K562 (cell line): Measurements from ENCODE around the gene PLEKHA6. TPM values are rescaled to one million over a fixed set of nuclear protein-coding genes. Genes with fewer than 3 reads are reported as not detected.

Experiments used
- ATAC-seq: fragments of 200-7000 bp; cut with Tn5 transposase; 3 replicates; pipeline ENCODE4 v1.9.1; 2020; ENCODE audit warnings: moderate library complexity
- BruUV-seq: library from RNA; stranded (reverse); fragments of 400-500 nt; replicated peaks from 2 replicates; lab custom pipeline; 2021; lab: Mats Ljungman, UMichigan
- CTCF ChIA-PET: fragments of 300-600 bp; formaldehyde crosslinking; extraction: SDS; loops from one replicate; lab custom pipeline; 2021; ENCODE audit warnings: low intra/inter-chr PET ratio; lab: Yijun Ruan, JAX
- POLR2A ChIA-PET: fragments of 300-600, 350-650 bp; sonication (Branson Sonifier 250); formaldehyde crosslinking; extraction: SDS; loops from one replicate; lab custom pipeline; 2021; ENCODE audit warnings: antibody characterized with exemption, inconsistent platforms; lab: Yijun Ruan, JAX
- DNase-seq, 4 experiments: peaks; one replicate each; pipeline versions ENCODE4 v3.0.0 to v3.0.0-alpha.2; 2011 to 2018; ENCODE audit warnings: low spot score in 3 of 4, mixed read lengths in 3 of 4; ENCODE audit errors: extremely low read depth in 1 of 4
- FAIRE-seq: peaks from 2 replicates; lab custom pipeline; 2011; peaks lifted over from hg19 to GRCh38; lab: Jason Lieb, UNC
- H2AFZ ChIP-seq: 2 replicates; pipeline ENCODE4 v1.6.0; 2011; ENCODE audit warnings: low read depth, low read length, control low read depth, inconsistent platforms
- H3K27ac ChIP-seq: fragments of 200-600 bp; 3 replicates; pipeline ENCODE4 v1.8.0; 2011; ENCODE audit warnings: low read depth, mild to moderate bottlenecking, control low read depth, inconsistent platforms, low read length, moderate library complexity, mixed read lengths; ENCODE audit errors: extremely low read depth
- H3K27me3 ChIP-seq, 2 experiments: fragments of 300-600 bp in 1 of 2; 2 replicates in 1 of 2; 3 replicates in 1 of 2; pipeline versions ENCODE4 v1.6.0 to v1.8.0; 2011; ENCODE audit warnings: inconsistent platforms in 2 of 2, low read length in 2 of 2, mild to moderate bottlenecking in 1 of 2, mixed read lengths in 1 of 2, moderate library complexity in 1 of 2; ENCODE audit not compliant: control insufficient read depth in 2 of 2, insufficient read depth in 2 of 2
- H3K36me3 ChIP-seq: fragments of 300-600 bp; 3 replicates; pipeline ENCODE4 v1.8.0; 2011; ENCODE audit warnings: mild to moderate bottlenecking, low read length, inconsistent platforms; ENCODE audit not compliant: control insufficient read depth, insufficient read depth
- H3K4me1 ChIP-seq, 2 experiments: fragments of 200-600 bp in 1 of 2; replicated peaks in 1 of 2; 2 replicates in 1 of 2; 3 replicates in 1 of 2; pipeline versions ENCODE4 v1.5.1 to v1.8.0; 2011; ENCODE audit warnings: inconsistent platforms in 2 of 2, low read length in 2 of 2, mild to moderate bottlenecking in 1 of 2, mixed read lengths in 1 of 2, moderate library complexity in 1 of 2; ENCODE audit not compliant: control insufficient read depth in 2 of 2, insufficient read depth in 2 of 2
- H3K4me2 ChIP-seq: 2 replicates; pipeline ENCODE4 v1.6.1; 2011; ENCODE audit warnings: low read length, control low read depth, inconsistent platforms, mixed read lengths; ENCODE audit not compliant: insufficient read depth
- H3K4me3 ChIP-seq: fragments of 200-600 bp; sonication (generic), shearing (Covaris generic); 2 replicates; pipeline ENCODE4 v1.5.1; 2016; ENCODE audit warnings: control low read depth, inconsistent platforms
- H3K79me2 ChIP-seq: fragments of 200-600 bp; 3 replicates; pipeline ENCODE4 v1.8.0; 2011; ENCODE audit warnings: low read length, inconsistent platforms; ENCODE audit not compliant: control insufficient read depth, insufficient read depth
- H3K9ac ChIP-seq, 2 experiments: 2 replicates each; pipeline versions ENCODE4 v1.6.0 to v1.6.1; 2011; ENCODE audit warnings: low read depth in 2 of 2, low read length in 2 of 2, control low read depth in 1 of 2, inconsistent platforms in 1 of 2, mild to moderate bottlenecking in 1 of 2, mixed read lengths in 1 of 2; ENCODE audit not compliant: insufficient read depth in 1 of 2
- H3K9me1 ChIP-seq: one replicate; pipeline ENCODE4 v1.6.0; 2011; ENCODE audit warnings: inconsistent platforms, mild to moderate bottlenecking, low read length, moderate library complexity; ENCODE audit not compliant: control insufficient read depth, insufficient read depth
- H3K9me3 ChIP-seq: replicated peaks from 2 replicates; pipeline ENCODE4 v1.5.1; 2011; ENCODE audit warnings: low read depth, low read length, inconsistent platforms; ENCODE audit not compliant: control insufficient read depth, insufficient read depth
- H4K20me1 ChIP-seq: replicated peaks from 2 replicates; pipeline ENCODE4 v1.6.1; 2011; ENCODE audit warnings: low read length, inconsistent platforms, mixed read lengths; ENCODE audit not compliant: control insufficient read depth, insufficient read depth
- CREB3L1 ChIP-seq: fragments of 450-650 bp; IDR thresholded peaks from 2 replicates; pipeline ENCODE4 v1.6.1; 2014; ENCODE audit warnings: low read depth, mild to moderate bottlenecking, moderate library complexity, borderline replicate concordance
- GABPB1 ChIP-seq: sonication (generic); formaldehyde crosslinking; IDR thresholded peaks from 2 replicates; pipeline ENCODE4 v1.8.0; 2022; ENCODE audit warnings: mild to moderate bottlenecking, missing genetic modification reagents
- PCBP2 ChIP-seq: fragments of 200-400 bp; formaldehyde crosslinking; IDR thresholded peaks from 2 replicates; pipeline ENCODE4 v1.6.1; 2018; ENCODE audit warnings: low read length, low read depth, mild to moderate bottlenecking, moderate library complexity; ENCODE audit not compliant: poor library complexity, severe bottlenecking
- PPARD ChIP-seq: fragments of 250-450 bp; sonication (Bioruptor Pico); IDR thresholded peaks from 2 replicates; pipeline ENCODE4 v1.8.0; 2022; ENCODE audit warnings: inconsistent platforms, mild to moderate bottlenecking, moderate library complexity
- ZNF512 ChIP-seq: IDR thresholded peaks from 2 replicates; pipeline ENCODE4 v1.6.1; 2016; ENCODE audit warnings: missing genetic modification characterization, missing compliant biosample characterization
- WGBS: fragments of 100-300 bp; shearing (Covaris generic); methylation state at CpG from one replicate; pipeline ENCODE4 v1.1.6; 2016; ENCODE audit warnings: low coverage, mixed read lengths; ENCODE audit not compliant: insufficient coverage; ENCODE audit errors: missing lambda C conversion rate; 5-methylcytosine and 5-hydroxymethylcytosine counted together
- in situ Hi-C: fragments of 300-500 bp; cut with MboI; formaldehyde crosslinking; loops from 4 replicates; pipeline ENCODE4 v1.15.0; 2018; ENCODE audit warnings: inconsistent platforms, mixed read lengths
- intact Hi-C: fragments of 100-400 bp; cut with micrococcal nuclease; formaldehyde crosslinking; loops from 2 replicates; pipeline ENCODE4 v1.14.2; 2022
- polyA plus RNA-seq, 8 experiments: library from polyadenylated mRNA; depleted of rRNA in 4 of 8; stranded (reverse) in 5 of 8; unstranded in 3 of 8; fragments of >200 nt; fragmentation: Nextera tagmentation in 2 of 8; fragmentation: Illumina TruSeq in 1 of 8; extraction: Ambion mirVana in 2 of 8; extraction: Trizol in 1 of 8; gene quantifications; 2 replicates each; pipeline versions ENCODE4 v1.2.1 to v1.2.3, GENCODE V29; 2011 to 2014; ENCODE audit warnings: inconsistent platforms in 1 of 8, missing spikeins in 1 of 8
- total RNA-seq, 7 experiments: library from RNA; depleted of rRNA in 6 of 7; stranded (reverse); fragments of >200 nt in 6 of 7; fragmentation: Illumina TruSeq in 2 of 7; extraction: Trizol in 2 of 7; gene quantifications; 2 replicates each; pipeline versions ENCODE4 v1.2.1 to v1.2.3, GENCODE V29; 2011 to 2021; ENCODE audit warnings: low replicate concordance in 1 of 7

PLEKHA6 gene
- total and polyA plus RNA-seq, 9 of the 15 experiments (the other 6 are each of a cell fraction or from before 2014, with no cell fraction given), result under 0.01 to 0.33 (median 0.01) TPM; not detected in 4

- in situ Hi-C loops (no loop called here), intact Hi-C loops (no loop called here)
- FAIRE-seq, result no peak
Measured at GRCh38 chr1:204255225-204255624, 104.5 kb downstream of the PLEKHA6 start.

More at GRCh38 chr1:204255225-204255624, 104.5 kb downstream of the PLEKHA6 start:
- TF ChIP-seq PCBP2 (no peak), GABPB1 (CRISPR knock-in tag) (no peak), ZNF512 (no peak), PPARD (CRISPR knock-in tag) (no peak), CREB3L1 (no peak)
- H3K4me1 ChIP-seq, result peaks cover 0 to 4% of the 10 kb centered on the region in 2 experiments; a peak in 1 of 5 replicates
- ChIA-PET POLR2A (interaction anchor here (0.6 to 1.7 kb wide), 5 partner anchors 8 to 599 kb away, joined by 3 to 8 read pairs (median 3); partner anchors contain the start of gene GOLT1A), CTCF (no interaction called here)
- DNase-seq (no peak), ATAC-seq (no peak)
- no peak overlapping the region for H3K4me2 ChIP-seq
- no peak overlapping the region for H3K4me3 ChIP-seq
- H4K20me1 ChIP-seq, result peaks cover 18% of the 10 kb centered on the region; the same call in 1 of the 2 replicates
- no peak overlapping the region for H3K9ac ChIP-seq
- no TSS peak for BruUV-seq
- H2AFZ ChIP-seq, result no peak overlapping the region
- no peaks in the 10 kb centered on the region for H3K79me2 ChIP-seq
- peaks cover 39 to 87% of the 10 kb centered on the region in 2 experiments; a peak in 4 of 5 replicates for H3K27me3 ChIP-seq
- no peaks in the 10 kb centered on the region for H3K9me3 ChIP-seq
- no peaks in the 10 kb centered on the region for H3K36me3 ChIP-seq
- no peak overlapping the region for H3K27ac ChIP-seq
- H3K9me1 ChIP-seq, result no peaks in the 10 kb centered on the region
- WGBS, result 0% methylated on average over 5 of the region's 5 CpGs
